Suprapubic skin (tissue), 4 donors: ENCODE measurements around the gene DYNC1I2. TPM values are rescaled to one million over a fixed set of nuclear protein-coding genes. Genes with fewer than 3 reads are reported as not detected.
A peak's percentile ranks its signal among the peaks of the same experiment; 100 is the strongest.

ENCODE experiments used
- DNase-seq, 2 donors: peaks; one replicate each; pipeline ENCODE4 v3.0.0-alpha.2; 2019; ENCODE audit warnings: low spot score in 2 of 2
- H3K27ac ChIP-seq: fragments of 200-600 bp; sonication (generic); one replicate; pipeline ENCODE4 v1.5.1; 2019
- H3K27me3 ChIP-seq: fragments of 200-600 bp; sonication (generic); one replicate; pipeline ENCODE4 v1.5.1; 2019
- H3K36me3 ChIP-seq: fragments of 200-600 bp; sonication (generic); one replicate; pipeline ENCODE4 v1.5.1; 2019
- H3K4me1 ChIP-seq: fragments of 200-600 bp; sonication (generic); one replicate; pipeline ENCODE4 v1.5.1; 2019
- H3K4me3 ChIP-seq: fragments of 200-600 bp; sonication (generic); one replicate; pipeline ENCODE4 v1.5.1; 2019; ENCODE audit warnings: mild to moderate bottlenecking
- H3K9me3 ChIP-seq: fragments of 200-600 bp; sonication (generic); one replicate; pipeline ENCODE4 v1.5.1; 2019
- EP300 ChIP-seq: sonication (generic); formaldehyde crosslinking; IDR thresholded peaks from one replicate; pipeline ENCODE4 v1.6.1; 2017; ENCODE audit warnings: antibody characterized with exemption
- POLR2A ChIP-seq, 2 donors: fragments of 450-650 bp; IDR thresholded peaks; one replicate each; pipeline ENCODE4 v1.6.1; 2017; ENCODE audit warnings: antibody characterized with exemption in 2 of 2, mild to moderate bottlenecking in 2 of 2, moderate library complexity in 2 of 2
- POLR2AphosphoS5 ChIP-seq, 3 donors: sonication (generic); formaldehyde crosslinking; IDR thresholded peaks; one replicate each; pipeline ENCODE4 v1.6.1; 2017; ENCODE audit warnings: antibody characterized with exemption in 3 of 3
- WGBS: methylation state at CpG from one replicate; pipeline ENCODE4 v1.1.5; 2018; 5-methylcytosine and 5-hydroxymethylcytosine counted together
- total RNA-seq, 4 donors: library from RNA; depleted of rRNA; stranded (reverse); fragments of >200 nt; gene quantifications; one replicate each; pipeline ENCODE4 v1.1.0, GENCODE V29; 2016
- TF ChIP-seq, protein P1 (sequence below), 2 donors: fragments of 200-600 bp in 1 of 2; fragments of 450-650 bp in 1 of 2; sonication (generic) in 1 of 2; IDR thresholded peaks; one replicate each; pipeline ENCODE4 v1.5.1; 2016 to 2019; ENCODE audit warnings: antibody characterized with exemption in 2 of 2, mild to moderate bottlenecking in 1 of 2, moderate library complexity in 1 of 2

DYNC1I2 gene
- total RNA-seq, result 10 to 100 TPM; 65.0 to 78.7 (median 67.9) TPM

DNA sequence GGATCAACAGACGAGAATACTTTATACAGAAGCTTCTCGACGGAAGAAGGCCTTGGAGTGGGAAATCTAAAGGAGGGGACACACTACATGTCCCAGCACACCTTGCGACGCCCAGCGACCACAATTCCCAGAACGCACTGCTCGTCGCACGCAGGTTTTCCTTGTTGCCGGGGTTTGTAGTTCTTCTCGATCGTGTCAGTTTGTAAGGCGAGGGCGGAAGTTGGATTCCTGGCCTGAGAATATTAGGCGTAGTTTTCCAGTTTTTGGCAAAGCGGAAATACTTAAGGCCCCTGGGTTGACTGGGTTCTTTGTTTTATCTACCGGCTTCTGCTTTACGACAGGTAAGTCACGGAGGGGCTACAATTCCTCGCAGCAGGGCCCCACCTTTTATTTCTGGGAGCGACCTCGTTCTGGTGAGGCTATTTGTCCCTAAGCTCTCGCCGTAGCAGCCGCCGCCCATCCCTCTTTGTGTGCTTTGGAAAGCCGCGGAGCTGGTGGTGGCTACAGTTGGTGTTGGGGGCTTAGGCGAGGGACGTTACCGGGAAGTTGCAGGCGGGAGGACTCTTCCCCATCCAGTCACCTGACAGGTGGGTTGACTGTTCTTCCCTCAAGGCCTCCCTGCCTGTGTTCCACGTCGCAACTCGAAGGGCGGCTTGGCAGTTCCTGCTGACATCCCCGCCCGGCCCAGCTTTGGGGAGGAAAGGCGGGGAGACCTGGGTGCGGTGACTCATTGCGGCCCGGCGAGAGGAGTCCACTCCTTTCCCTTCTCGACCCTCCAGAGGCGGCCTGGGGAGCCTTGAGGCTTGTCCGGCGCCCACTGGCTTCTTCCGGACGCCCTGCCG lies at the start of gene DYNC1I2:
Gene DYNC1I2 (plus strand): TSS at position 183 of the 842 bp plus-strand sequence. CDS start 2,687 bp downstream, outside the sequence.
- DNase-seq, result peak; percentile 92 to 93
- TF ChIP-seq EP300 (no peak), POLR2AphosphoS5 (IDR thresholded peaks at IDR 0.05) (peak in 2 of 3 donors; percentile 19 to 59), POLR2A (IDR thresholded peaks at IDR 0.05) (no peak)
- TF ChIP-seq, protein P1, sequence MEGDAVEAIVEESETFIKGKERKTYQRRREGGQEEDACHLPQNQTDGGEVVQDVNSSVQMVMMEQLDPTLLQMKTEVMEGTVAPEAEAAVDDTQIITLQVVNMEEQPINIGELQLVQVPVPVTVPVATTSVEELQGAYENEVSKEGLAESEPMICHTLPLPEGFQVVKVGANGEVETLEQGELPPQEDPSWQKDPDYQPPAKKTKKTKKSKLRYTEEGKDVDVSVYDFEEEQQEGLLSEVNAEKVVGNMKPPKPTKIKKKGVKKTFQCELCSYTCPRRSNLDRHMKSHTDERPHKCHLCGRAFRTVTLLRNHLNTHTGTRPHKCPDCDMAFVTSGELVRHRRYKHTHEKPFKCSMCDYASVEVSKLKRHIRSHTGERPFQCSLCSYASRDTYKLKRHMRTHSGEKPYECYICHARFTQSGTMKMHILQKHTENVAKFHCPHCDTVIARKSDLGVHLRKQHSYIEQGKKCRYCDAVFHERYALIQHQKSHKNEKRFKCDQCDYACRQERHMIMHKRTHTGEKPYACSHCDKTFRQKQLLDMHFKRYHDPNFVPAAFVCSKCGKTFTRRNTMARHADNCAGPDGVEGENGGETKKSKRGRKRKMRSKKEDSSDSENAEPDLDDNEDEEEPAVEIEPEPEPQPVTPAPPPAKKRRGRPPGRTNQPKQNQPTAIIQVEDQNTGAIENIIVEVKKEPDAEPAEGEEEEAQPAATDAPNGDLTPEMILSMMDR (IDR thresholded peaks at IDR 0.05), result no peak
- Histone ChIP-seq H3K4me3 (peak within 1 kb of the TSS; percentile 69), H3K36me3 (peaks cover 5% of the 10 kb centered on the region), H3K27ac (peak within 1 kb of the TSS; percentile 91), H3K9me3 (no peaks in the 10 kb centered on the region), H3K27me3 (no peaks in the 10 kb centered on the region), H3K4me1 (peaks cover 19% of the 10 kb centered on the region)
- WGBS, result 0% methylated on average over 28 of the region's 51 CpGs

DNA sequence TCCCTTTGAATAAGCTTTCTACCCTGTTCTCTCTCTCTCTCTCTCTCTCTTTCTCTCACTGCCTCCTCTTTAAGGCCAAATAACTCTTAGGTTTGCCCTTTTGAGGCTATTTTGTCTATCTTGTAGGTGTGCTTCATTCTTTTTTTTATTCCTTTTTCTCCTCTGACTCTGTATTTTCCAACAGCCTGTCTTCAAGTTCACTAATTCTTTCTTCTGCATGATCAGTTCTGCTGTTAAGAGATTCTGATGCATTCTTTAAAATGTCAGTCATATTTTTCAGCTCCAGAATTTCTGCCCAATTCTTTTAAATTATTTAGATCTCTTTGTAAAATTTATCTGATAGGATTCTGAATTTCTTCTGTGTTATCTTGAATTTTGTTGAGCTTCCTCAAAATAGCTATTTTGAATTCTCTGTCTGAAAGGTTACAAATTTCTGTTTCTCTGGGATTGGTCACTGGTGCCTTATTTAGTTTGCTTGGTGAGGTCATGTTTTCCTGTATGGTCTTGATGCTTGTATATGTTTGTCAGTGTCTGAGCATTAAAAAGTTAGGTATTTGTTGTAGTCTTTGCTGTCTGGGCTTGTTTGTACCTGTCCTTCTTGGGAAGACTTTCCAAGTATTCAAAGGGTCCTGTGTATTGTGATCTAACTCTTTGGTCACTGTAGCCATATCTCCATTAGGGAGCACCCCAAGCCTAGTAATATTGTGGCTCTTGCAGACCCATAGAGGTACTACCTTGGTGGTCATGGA lies 35.4 kb upstream of the DYNC1I2 start:
- Histone ChIP-seq H3K36me3 (no peaks in the 10 kb centered on the region), H3K4me1 (no peaks in the 10 kb centered on the region), H3K9me3 (no peaks in the 10 kb centered on the region), H3K4me3 (no peak overlapping the region), H3K27ac (no peak overlapping the region), H3K27me3 (no peaks in the 10 kb centered on the region)
- no peak for DNase-seq
- TF ChIP-seq EP300 (no peak), POLR2AphosphoS5 (IDR thresholded peaks at IDR 0.05) (no peak), POLR2A (IDR thresholded peaks at IDR 0.05) (no peak)
- TF ChIP-seq, protein P1 (IDR thresholded peaks at IDR 0.05), result no peak

DNA sequence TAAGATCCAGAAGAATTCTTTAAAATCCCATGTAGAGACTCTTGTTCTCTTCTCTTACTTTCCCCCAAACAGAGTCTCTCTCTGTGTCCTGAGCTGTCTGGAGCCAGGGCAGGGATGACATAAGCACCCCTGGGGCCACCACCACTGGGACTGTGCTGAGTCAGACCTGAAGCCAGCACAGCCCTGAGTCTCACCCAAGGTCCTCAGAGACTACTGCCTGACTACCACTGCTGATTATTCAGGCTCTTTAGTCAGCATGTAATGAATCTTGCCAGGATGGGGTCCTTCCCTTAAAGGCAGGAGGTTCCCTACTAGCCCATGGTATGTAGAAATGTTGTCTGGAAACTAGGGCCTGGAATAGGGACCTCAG lies 34.9 kb upstream of the DYNC1I2 start:
- H3K9me3 ChIP-seq, result no peaks in the 10 kb centered on the region
- TF ChIP-seq EP300 (no peak), POLR2A (IDR thresholded peaks at IDR 0.05) (no peak)
- TF ChIP-seq, protein P1 (IDR thresholded peaks at IDR 0.05), result no peak

DNA sequence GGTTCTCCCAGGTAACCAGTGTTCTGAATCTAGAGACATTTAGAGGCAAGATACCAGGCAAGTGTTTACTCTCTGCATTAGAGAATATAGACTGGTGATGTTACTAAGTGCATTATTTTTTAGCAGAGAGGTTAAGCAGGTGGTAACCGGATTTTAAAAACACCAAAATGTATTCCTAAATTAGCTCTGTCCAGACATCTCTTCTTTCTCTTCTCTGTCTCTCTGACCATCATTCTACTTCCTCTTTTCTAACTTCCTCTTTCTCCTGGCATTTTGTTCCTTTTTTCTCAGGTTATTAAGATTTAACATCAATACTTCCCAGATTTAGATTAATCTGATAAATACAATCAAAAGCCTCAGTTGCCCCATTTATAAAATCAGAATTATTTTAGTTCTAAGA lies 31.7 kb upstream of the DYNC1I2 start:
- DNase-seq, result no peak
- Histone ChIP-seq H3K27ac (no peak overlapping the region), H3K4me3 (no peak overlapping the region), H3K27me3 (peaks cover 4% of the 10 kb centered on the region), H3K36me3 (no peaks in the 10 kb centered on the region), H3K4me1 (no peaks in the 10 kb centered on the region), H3K9me3 (no peaks in the 10 kb centered on the region)
- 71% methylated on average over 1 of the region's 1 CpG for WGBS
- TF ChIP-seq POLR2AphosphoS5 (IDR thresholded peaks at IDR 0.05), result no peak
- no peak for TF ChIP-seq EP300
- TF ChIP-seq, protein P1 (IDR thresholded peaks at IDR 0.05), result no peak
- TF ChIP-seq POLR2A (IDR thresholded peaks at IDR 0.05), result no peak

More for the DNA sequence above, 34.9 kb upstream of the DYNC1I2 start:
- no peak for DNase-seq
- Histone ChIP-seq H3K4me1 (no peaks in the 10 kb centered on the region), H3K27me3 (no peaks in the 10 kb centered on the region), H3K27ac (no peak overlapping the region), H3K4me3 (no peak overlapping the region), H3K36me3 (no peaks in the 10 kb centered on the region)

DNA sequence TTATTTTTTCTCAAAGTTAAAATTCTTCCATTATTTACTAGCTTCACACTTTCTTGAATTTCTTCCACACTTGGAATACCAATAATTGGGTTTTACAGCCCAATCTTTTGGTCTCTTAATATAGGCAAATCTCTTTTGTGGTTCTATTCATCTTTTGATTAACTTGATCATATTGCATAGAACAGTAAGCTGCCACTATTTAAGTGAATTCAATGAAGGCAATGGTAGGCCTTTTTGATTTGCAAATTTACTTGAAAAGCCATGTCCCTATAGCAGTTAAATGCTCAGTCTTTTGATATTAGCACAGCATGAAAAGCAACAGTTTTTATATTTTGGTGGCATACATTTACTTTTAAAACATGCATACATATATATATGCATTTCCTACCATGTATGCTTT lies 20.2 kb upstream of the DYNC1I2 start:
- TF ChIP-seq POLR2A (IDR thresholded peaks at IDR 0.05), result no peak
- no peak for TF ChIP-seq POLR2AphosphoS5 (IDR thresholded peaks at IDR 0.05)
- TF ChIP-seq, protein P1 (IDR thresholded peaks at IDR 0.05), result no peak
- TF ChIP-seq EP300, result no peak
- no peaks in the 10 kb centered on the region for H3K36me3 ChIP-seq
- peaks cover 12% of the 10 kb centered on the region for H3K27me3 ChIP-seq
- no peak overlapping the region for H3K27ac ChIP-seq
- no peak overlapping the region for H3K4me3 ChIP-seq
- no peak for DNase-seq
- no peaks in the 10 kb centered on the region for H3K4me1 ChIP-seq
- no peaks in the 10 kb centered on the region for H3K9me3 ChIP-seq
